H9 (cell line): ENCODE results near the gene ABCC3. TPM values are rescaled to one million over a fixed set of nuclear protein-coding genes. Genes with fewer than 3 reads are reported as not detected.
A peak's percentile ranks its signal among the peaks of the same experiment; 100 is the strongest.

Experiments used
- DNase-seq: peaks from one replicate; pipeline ENCODE4 v3.0.0-alpha.2; 2017
- H2AFZ ChIP-seq: one replicate; pipeline ENCODE4 v1.6.1; 2013; ENCODE audit warnings: mild to moderate bottlenecking, low read length, control low read depth, moderate library complexity
- H2AK5ac ChIP-seq: 2 replicates; pipeline ENCODE4 v1.6.1; 2013; ENCODE audit warnings: low read length, control low read depth, mixed read lengths; ENCODE audit not compliant: insufficient read length
- H2BK120ac ChIP-seq: one replicate; pipeline ENCODE4 v1.6.1; 2013; ENCODE audit warnings: low read depth, mild to moderate bottlenecking, low read length, control low read depth, inconsistent platforms; ENCODE audit not compliant: poor library complexity, severe bottlenecking
- H2BK12ac ChIP-seq: 2 replicates; pipeline ENCODE4 v1.6.1; 2013; ENCODE audit warnings: low read length, control low read depth, mixed read lengths, low read depth; ENCODE audit not compliant: insufficient read length
- H2BK15ac ChIP-seq: 2 replicates; pipeline ENCODE4 v1.6.1; 2013; ENCODE audit warnings: low read depth, low read length, control low read depth
- H2BK20ac ChIP-seq: one replicate; pipeline ENCODE4 v1.6.1; 2013; ENCODE audit warnings: low read depth, mild to moderate bottlenecking, low read length, control low read depth, inconsistent platforms; ENCODE audit not compliant: poor library complexity, severe bottlenecking
- H2BK5ac ChIP-seq: 2 replicates; pipeline ENCODE4 v1.6.1; 2013; ENCODE audit warnings: low read length, control low read depth, mixed read lengths; ENCODE audit not compliant: insufficient read length
- H3K14ac ChIP-seq: 2 replicates; pipeline ENCODE4 v1.6.1; 2013; ENCODE audit warnings: low read length, control low read depth; ENCODE audit not compliant: insufficient read depth
- H3K18ac ChIP-seq: 2 replicates; pipeline ENCODE4 v1.6.1; 2013; ENCODE audit warnings: low read depth, mild to moderate bottlenecking, mixed read lengths, low read length, control low read depth; ENCODE audit not compliant: insufficient read length
- H3K23ac ChIP-seq: 2 replicates; pipeline ENCODE4 v1.6.1; 2013; ENCODE audit warnings: low read length, control low read depth, mixed read lengths, low read depth; ENCODE audit not compliant: insufficient read length
- H3K23me2 ChIP-seq: 2 replicates; pipeline ENCODE4 v1.6.1; 2013; ENCODE audit warnings: low read depth, mild to moderate bottlenecking, mixed read lengths, low read length, control low read depth; ENCODE audit not compliant: insufficient read length, poor library complexity, severe bottlenecking
- H3K27ac ChIP-seq: 2 replicates; pipeline ENCODE4 v1.5.1; 2013; ENCODE audit warnings: low read length, control low read depth, mixed read lengths, low read depth; ENCODE audit not compliant: insufficient read length
- H3K27me3 ChIP-seq: 2 replicates; pipeline ENCODE4 v1.6.1; 2013; ENCODE audit warnings: low read length, control low read depth, inconsistent platforms; ENCODE audit not compliant: insufficient read depth
- H3K4ac ChIP-seq: 2 replicates; pipeline ENCODE4 v1.6.1; 2013; ENCODE audit warnings: low read depth, mild to moderate bottlenecking, control low read depth, inconsistent platforms, low read length, moderate library complexity
- H3K4me1 ChIP-seq: 2 replicates; pipeline ENCODE4 v1.6.1; 2013; ENCODE audit warnings: low read length, control low read depth, inconsistent platforms; ENCODE audit not compliant: insufficient read depth
- H3K4me2 ChIP-seq: 2 replicates; pipeline ENCODE4 v1.6.1; 2013; ENCODE audit warnings: low read length, control low read depth, mixed read lengths; ENCODE audit not compliant: insufficient read length, insufficient read depth
- H3K56ac ChIP-seq: 2 replicates; pipeline ENCODE4 v1.6.1; 2013; ENCODE audit warnings: low read depth, mild to moderate bottlenecking, mixed read lengths, low read length, control low read depth; ENCODE audit not compliant: insufficient read length
- H3K79me1 ChIP-seq: 2 replicates; pipeline ENCODE4 v1.6.1; 2013; ENCODE audit warnings: low read depth, mild to moderate bottlenecking, moderate library complexity, low read length, control low read depth, inconsistent platforms; ENCODE audit not compliant: insufficient read depth, poor library complexity, severe bottlenecking
- H3K79me2 ChIP-seq: 2 replicates; pipeline ENCODE4 v1.6.1; 2013; ENCODE audit warnings: low read length, control low read depth, inconsistent platforms; ENCODE audit not compliant: insufficient read depth
- H3K9ac ChIP-seq: 2 replicates; pipeline ENCODE4 v1.6.1; 2013; ENCODE audit warnings: low read length, control low read depth, mixed read lengths; ENCODE audit not compliant: insufficient read length; ENCODE audit errors: extremely low read depth
- H3K9me3 ChIP-seq: one replicate; pipeline ENCODE4 v1.6.1; 2013; ENCODE audit warnings: low read depth, low read length, inconsistent platforms; ENCODE audit not compliant: control insufficient read depth
- H3T11ph ChIP-seq: one replicate; pipeline ENCODE4 v1.6.1; 2013; ENCODE audit warnings: mild to moderate bottlenecking, low read length, control low read depth, inconsistent platforms
- H4K20me1 ChIP-seq: one replicate; pipeline ENCODE4 v1.6.1; 2013; ENCODE audit not compliant: control insufficient read depth, insufficient read length, insufficient read depth
- H4K5ac ChIP-seq: 2 replicates; pipeline ENCODE4 v1.6.1; 2013; ENCODE audit warnings: low read depth, mild to moderate bottlenecking, mixed read lengths, low read length, control low read depth; ENCODE audit not compliant: insufficient read length
- H4K8ac ChIP-seq: replicated peaks from 2 replicates; pipeline ENCODE4 v1.6.1; 2013; ENCODE audit warnings: low read length, control low read depth, mixed read lengths, low read depth; ENCODE audit not compliant: insufficient read length
- H4K91ac ChIP-seq: 2 replicates; pipeline ENCODE4 v1.6.1; 2013; ENCODE audit warnings: low read depth, mild to moderate bottlenecking, moderate library complexity, mixed read lengths, low read length, control low read depth; ENCODE audit not compliant: insufficient read length
- H3K27ac Mint-ChIP-seq, 3 experiments: 2 replicates in 2 of 3; 3 replicates in 1 of 3; pipeline ENCODE4 v1.8.0; 2020 to 2021; ENCODE audit warnings: mixed read lengths in 3 of 3, mild to moderate bottlenecking in 1 of 3, moderate library complexity in 1 of 3
- H3K27me3 Mint-ChIP-seq: 2 replicates; pipeline ENCODE4 v1.8.0; 2021; ENCODE audit warnings: low read depth, mild to moderate bottlenecking, moderate library complexity, mixed read lengths
- H3K36me3 Mint-ChIP-seq, 3 experiments: 2 replicates in 2 of 3; 3 replicates in 1 of 3; pipeline ENCODE4 v1.8.0; 2020 to 2021; ENCODE audit warnings: low read depth in 3 of 3, mixed read lengths in 3 of 3; ENCODE audit not compliant: insufficient read depth in 1 of 3
- H3K4me1 Mint-ChIP-seq, 2 experiments: 2 replicates each; pipeline ENCODE4 v1.8.0; 2020; ENCODE audit warnings: mixed read lengths in 2 of 2
- H3K4me3 Mint-ChIP-seq, 2 experiments: 2 replicates in 1 of 2; 3 replicates in 1 of 2; pipeline ENCODE4 v1.8.0; 2020 to 2021; ENCODE audit warnings: mild to moderate bottlenecking in 2 of 2, mixed read lengths in 2 of 2, moderate library complexity in 1 of 2
- H3K9me3 Mint-ChIP-seq, 2 experiments: 2 replicates in 1 of 2; 3 replicates in 1 of 2; pipeline ENCODE4 v1.8.0; 2020; ENCODE audit warnings: mild to moderate bottlenecking in 2 of 2, mixed read lengths in 2 of 2, moderate library complexity in 1 of 2
- WGBS: extraction: QIAGEN DNeasy Blood & Tissue Kit; methylation state at CpG from one replicate; pipeline ENCODE4 v1.1.7; 2013; ENCODE audit warnings: missing lambda C conversion rate, low lambda C conversion rate, mixed read lengths; ENCODE audit not compliant: insufficient read length; ENCODE audit errors: extremely low coverage; 5-methylcytosine and 5-hydroxymethylcytosine counted together
- total RNA-seq: library from RNA; stranded (reverse); gene quantifications from 2 replicates; pipeline ENCODE4 v1.2.1, GENCODE V29; 2021
- TF ChIP-seq, protein P1 (sequence below): fragments of 200-600 bp; sonication (generic); conservative IDR thresholded peaks from 3 replicates; pipeline ENCODE4 v1.8.0; 2021; ENCODE audit warnings: antibody characterized with exemption, mild to moderate bottlenecking

The ABCC3 gene
- total RNA-seq, 1 experiment from 2014 or later, result 0.31 TPM

- no peak for DNase-seq
- Histone ChIP-seq H3K56ac (no peak overlapping the region), H3K27ac (no peak overlapping the region), H3K27me3 (no peaks in the 10 kb centered on the region), H3K14ac (no peak overlapping the region), H2AFZ (no peak overlapping the region), H4K8ac (no peak overlapping the region), H3K4me1 (no peaks in the 10 kb centered on the region; the same call in 1 of the 2 replicates), H3K23ac (no peak overlapping the region), H3K9ac (no peak overlapping the region), H2BK5ac (no peak overlapping the region), H2BK12ac (no peak overlapping the region), H3K79me2 (no peaks in the 10 kb centered on the region), H3K23me2 (no peaks in the 10 kb centered on the region), H4K91ac (no peak overlapping the region), H3K79me1 (no peaks in the 10 kb centered on the region), H3K4ac (no peak overlapping the region), H3T11ph (no peak overlapping the region), H2BK20ac (no peak overlapping the region), H2BK120ac (no peak overlapping the region), H3K18ac (no peak overlapping the region), H2BK15ac (no peak overlapping the region), H2AK5ac (no peak overlapping the region), H4K5ac (no peak overlapping the region), H3K9me3 (no peaks in the 10 kb centered on the region), H3K4me2 (no peak overlapping the region), H4K20me1 (no peaks in the 10 kb centered on the region)
- Mint-ChIP-seq H3K27me3 (no peaks in the 10 kb centered on the region; the same call in 1 of the 2 replicates), H3K4me3 (no peak overlapping the region), H3K27ac (peak overlapping the region in 1 of 3 experiments; percentile 65; a peak in 2 of 7 replicates), H3K9me3 (no peaks in the 10 kb centered on the region; a peak in 1 of 5 replicates), H3K36me3 (no peaks in the 10 kb centered on the region; a peak in 1 of 7 replicates), H3K4me1 (peaks cover 7 to 11% of the 10 kb centered on the region in 2 experiments)
- WGBS, result no CpG with 5 or more reads among the region's 20 CpGs
- TF ChIP-seq, protein P1, sequence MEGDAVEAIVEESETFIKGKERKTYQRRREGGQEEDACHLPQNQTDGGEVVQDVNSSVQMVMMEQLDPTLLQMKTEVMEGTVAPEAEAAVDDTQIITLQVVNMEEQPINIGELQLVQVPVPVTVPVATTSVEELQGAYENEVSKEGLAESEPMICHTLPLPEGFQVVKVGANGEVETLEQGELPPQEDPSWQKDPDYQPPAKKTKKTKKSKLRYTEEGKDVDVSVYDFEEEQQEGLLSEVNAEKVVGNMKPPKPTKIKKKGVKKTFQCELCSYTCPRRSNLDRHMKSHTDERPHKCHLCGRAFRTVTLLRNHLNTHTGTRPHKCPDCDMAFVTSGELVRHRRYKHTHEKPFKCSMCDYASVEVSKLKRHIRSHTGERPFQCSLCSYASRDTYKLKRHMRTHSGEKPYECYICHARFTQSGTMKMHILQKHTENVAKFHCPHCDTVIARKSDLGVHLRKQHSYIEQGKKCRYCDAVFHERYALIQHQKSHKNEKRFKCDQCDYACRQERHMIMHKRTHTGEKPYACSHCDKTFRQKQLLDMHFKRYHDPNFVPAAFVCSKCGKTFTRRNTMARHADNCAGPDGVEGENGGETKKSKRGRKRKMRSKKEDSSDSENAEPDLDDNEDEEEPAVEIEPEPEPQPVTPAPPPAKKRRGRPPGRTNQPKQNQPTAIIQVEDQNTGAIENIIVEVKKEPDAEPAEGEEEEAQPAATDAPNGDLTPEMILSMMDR, result no peak
These were observed 38.3 kb downstream of the ABCC3 start for GRCh38 chr17:50672831-50673551.
